CD4-positive, alpha-beta T cell treated with Interleukin-17A for 4 hours (primary cell): Measurements from ENCODE around the gene U2AF2.

Experiments
- DNase-seq: peaks from one replicate; pipeline ENCODE4 v3.0.0-alpha.2; 2020; ENCODE audit warnings: mixed read lengths

Gene U2AF2

GRCh38 chr19:55644191-55644833 is 10.5 kb upstream of the U2AF2 start:
- no peak for DNase-seq

DNA sequence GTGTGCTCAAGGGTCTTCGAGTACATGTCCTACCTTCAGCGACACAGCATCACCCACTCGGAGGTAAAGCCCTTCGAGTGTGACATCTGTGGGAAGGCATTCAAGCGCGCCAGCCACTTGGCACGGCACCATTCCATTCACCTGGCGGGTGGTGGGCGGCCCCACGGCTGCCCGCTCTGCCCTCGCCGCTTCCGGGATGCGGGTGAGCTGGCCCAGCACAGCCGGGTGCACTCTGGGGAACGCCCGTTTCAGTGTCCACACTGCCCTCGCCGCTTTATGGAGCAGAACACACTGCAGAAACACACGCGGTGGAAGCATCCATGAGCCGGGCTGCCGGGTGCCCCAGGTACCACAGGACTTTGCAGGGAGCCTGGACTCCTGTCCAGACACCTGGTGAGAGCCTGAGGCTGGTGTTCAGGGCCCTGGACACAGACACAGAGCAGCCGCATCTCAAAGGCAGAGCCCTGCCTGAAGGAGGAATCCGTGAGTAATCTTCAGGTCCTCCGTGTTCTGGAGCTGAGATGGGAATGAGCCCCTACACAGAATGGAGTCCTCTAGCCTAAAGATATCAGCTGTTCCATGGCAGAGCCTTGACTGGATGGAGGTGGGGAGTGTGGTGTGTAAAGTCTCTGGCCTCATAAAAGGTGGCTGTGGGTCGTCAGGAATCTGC is 9.9 kb upstream of the U2AF2 start:
- no peak for DNase-seq

DNA sequence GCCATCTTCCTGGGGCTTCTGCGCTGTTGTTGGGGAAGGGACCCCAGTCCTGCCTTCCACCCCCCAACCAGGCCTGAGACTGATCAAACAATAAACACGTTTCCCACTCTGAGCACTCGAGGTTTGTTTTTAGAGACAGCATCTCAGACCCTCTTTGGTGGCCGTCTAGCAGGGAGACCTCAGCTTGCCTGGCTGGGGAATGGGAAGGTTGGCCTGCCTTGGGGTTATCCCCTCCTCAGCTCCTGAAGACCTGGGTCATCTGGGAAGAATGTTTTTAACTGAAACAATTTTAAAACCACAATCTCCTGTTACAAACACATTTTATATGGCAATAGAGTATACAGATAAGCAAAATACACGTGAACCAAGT is 9.3 kb upstream of the U2AF2 start:
- no peak for DNase-seq

DNA sequence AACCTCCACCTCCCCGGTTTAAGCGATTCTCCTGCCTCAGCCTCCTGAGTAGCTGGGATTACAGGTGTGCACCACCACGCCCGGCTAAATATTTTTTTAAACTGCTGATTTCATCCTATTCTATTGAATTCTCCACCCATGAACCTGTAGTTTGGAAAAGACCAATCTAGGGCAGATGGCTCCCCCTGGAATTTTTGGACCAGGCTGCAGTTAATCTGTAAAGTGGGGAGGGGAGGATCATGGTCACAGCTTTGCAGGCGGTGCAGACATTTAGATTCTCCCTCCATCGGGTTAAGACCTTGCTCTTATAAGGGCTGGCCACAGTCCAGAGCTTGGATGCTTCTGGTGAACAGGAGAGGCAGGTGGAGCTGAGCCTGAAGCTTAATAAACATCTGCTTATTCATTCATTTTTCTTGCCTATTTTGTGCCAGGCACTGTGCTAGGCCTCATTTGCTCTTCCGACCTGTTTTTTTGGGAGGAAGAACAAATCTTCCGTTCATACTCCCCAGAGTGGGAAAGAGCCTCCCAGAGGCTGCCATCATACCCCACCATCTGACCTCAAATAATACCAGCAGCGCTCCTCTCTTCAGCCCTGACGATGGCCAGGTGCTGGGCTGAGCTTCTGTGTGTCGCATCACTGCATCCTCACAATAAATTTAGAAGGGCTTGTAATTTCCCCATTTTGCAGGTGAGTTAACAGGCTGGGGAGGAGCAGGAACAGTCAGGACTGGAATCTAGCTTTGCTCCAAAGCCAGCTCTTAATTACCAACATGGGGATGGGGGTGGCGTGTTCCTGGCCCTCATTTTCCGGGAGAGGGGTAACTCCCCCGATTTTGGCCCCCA is 7.7 kb upstream of the U2AF2 start:
- DNase-seq = no peak

- peak; percentile 76 for DNase-seq
Measured at GRCh38 chr19:55647732-55648584, 6.9 kb upstream of the U2AF2 start, which contains the start of gene CCDC106. Gene CCDC106, plus strand, starts transcription at chr19:55648212. Its CDS starts 835 bp downstream, at chr19:55649047.

GRCh38 chr19:55648585-55649267 is 6.1 kb upstream of the U2AF2 start:
- no peak for DNase-seq

- no peak for DNase-seq
Measured at GRCh38 chr19:55649268-55650125, 5.3 kb upstream of the U2AF2 start.

DNA sequence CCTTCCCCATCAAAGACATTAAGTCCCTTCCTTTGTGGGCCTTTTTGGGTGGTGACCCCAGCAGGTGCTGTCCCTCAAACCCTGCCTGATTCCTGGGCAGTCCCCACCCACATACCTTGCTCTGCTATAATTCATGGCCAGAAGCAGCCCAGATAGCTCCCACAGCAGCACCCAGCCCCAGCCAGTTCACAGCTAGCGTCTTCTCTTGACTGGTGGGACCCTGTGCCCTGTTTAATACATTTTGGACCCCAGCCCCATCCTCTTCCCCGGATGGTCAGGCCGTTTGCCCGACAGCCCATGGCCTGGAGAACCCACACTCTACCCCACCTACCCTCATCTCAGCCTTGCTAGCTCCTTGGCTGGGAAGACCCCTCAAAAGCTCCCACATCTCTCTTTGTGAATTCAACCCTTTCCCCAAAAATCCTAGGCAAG is 4.7 kb upstream of the U2AF2 start:
- no peak for DNase-seq

- DNase-seq = no peak
Measured at GRCh38 chr19:55650602-55651230, 4.1 kb upstream of the U2AF2 start.

GRCh38 chr19:55651236-55651635 is 3.6 kb upstream of the U2AF2 start:
- DNase-seq = no peak

DNA sequence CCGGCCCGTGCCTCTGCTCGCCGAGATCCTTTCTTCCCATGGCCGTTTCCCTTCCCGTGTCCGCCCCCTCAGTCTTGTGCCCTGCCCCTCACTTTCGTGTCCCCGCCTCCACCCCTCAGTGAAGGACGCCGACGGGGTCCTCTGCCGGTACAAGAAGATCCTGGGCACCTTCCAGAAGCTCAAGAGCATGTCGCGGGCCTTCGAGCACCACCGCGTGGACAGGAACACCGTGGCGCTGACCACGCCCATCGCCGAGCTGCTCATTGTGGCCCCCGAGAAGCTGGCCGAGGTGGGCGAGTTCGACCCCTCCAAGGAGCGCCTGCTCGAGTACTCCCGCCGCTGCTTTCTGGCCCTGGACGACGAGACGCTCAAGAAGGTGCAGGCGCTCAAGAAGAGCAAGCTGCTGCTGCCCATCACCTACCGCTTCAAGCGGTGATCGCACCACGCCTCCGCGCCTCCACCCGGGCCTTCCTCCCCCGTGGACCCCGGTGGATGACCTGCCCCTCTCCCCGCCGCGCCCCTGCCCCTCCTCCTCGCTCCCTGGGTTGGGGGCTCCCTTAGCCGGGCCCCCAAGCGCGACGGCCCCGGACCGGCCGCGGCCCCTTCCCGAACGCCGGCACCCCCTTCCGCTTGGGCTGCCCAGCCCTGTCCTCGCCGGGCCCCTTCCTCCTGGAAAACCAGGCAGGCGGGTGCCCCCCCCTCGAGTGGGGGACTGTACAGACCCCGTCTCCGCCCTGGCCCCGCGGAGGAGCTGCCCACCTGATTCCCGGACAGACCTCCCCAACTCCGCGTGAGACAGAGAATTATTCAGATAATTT is 2.3 kb upstream of the U2AF2 start:
- DNase-seq = no peak

GRCh38 chr19:55653651-55654322 is 1.0 kb upstream of the U2AF2 start:
- peak; percentile 99 for DNase-seq

DNA sequence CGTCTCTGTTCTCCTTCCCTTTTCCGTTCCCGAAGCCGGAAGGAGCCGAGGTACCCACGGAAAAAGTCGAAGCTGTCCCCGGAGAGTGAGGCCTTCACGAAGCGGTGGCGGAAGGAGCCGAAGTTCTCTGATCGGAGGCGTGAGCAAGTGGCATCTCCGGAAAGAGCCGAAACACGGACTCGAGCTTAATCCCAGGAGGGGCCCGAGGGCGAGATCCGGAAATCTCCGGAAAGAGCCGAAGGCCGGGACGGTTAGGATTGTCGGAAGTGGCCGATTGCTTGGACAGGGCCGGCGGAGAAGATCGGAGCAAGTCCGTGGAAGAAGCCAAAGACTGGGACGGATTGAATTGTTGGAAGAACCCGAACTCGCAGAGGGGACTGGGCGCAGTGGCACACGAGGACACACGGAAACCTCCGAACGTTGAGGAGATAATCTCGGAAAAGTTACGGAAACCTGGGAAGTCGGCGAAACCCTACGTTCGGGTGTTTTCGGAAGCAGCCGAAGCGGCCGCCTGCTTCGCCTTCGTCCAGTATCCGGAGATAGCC is 440 bp upstream of the U2AF2 start:
- DNase-seq = peak; percentile 99

- DNase-seq = no peak
Measured at GRCh38 chr19:55655648-55656040, 809 bp downstream of the U2AF2 start.

DNA sequence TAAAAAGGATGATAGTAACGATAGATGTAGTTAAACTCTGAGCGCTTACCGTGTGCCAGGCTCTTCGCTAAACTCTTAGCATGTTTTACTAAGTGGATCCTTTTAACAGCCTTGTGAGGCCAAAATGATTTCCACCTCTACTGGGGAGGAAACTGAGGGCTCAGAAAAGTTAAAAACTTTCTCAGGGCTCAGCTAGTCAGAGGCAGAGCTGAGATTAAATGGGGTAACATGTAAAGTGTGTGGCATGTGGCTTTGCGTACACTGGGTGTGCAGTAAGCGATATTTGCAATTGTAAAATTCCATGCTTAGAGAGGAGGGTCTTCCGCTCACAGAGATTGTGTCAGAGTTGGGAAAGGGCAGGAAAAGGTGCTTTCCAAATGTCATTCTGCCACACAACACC is 1.7 kb downstream of the U2AF2 start:
- DNase-seq = no peak

DNA sequence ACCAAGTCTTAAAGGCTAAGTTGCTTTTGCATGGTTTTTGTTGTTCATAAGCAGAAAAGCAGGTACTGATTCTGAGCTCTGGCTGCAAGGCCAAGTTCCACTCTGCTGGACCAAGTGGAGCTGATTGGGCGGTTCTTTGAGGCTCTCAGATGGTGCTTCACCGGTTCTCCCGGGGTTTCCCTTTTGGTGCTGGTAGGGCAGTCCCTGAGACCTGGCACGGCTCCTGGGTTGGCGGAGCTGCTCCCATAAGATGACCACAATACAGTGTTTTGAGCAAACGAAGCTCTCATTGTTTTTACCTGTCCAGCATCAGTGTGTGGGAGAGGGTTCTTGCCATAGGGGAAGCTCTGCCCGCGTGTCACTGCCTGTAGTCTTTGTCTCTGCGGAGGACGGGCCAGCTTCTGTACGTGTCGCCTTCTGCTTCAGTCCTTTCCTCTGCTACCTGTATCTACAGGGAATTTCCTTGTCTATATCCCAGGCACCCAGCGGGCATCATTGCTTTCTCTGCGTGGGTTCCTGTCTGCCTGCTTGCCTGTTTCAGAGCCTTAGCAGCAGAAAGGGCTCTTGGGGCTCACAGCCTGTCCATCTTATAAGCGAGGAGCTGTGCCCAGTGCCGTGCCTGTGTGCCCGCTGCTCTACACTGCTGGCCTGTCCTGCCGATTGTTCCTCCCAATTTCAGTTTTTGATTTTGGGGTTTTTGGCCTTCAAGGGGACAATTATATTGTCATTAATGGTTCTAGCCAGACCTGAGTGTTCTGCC is 2.3 kb downstream of the U2AF2 start:
- DNase-seq = no peak

GRCh38 chr19:55658846-55659459 is 4.1 kb downstream of the U2AF2 start:
- DNase-seq = no peak

- DNase-seq = no peak
Measured at GRCh38 chr19:55659822-55660221, 5.0 kb downstream of the U2AF2 start.
